GM19023 (cell line): ENCODE measurements around the gene ASXL2.
"Not testable (repeated sequence)": the region's sequence is repeated elsewhere in the genome, so short reads cannot be mapped to it uniquely, and the experiment has no call there.

ENCODE experiments used
- ATAC-seq: cut with Tn5 transposase; IDR thresholded peaks from one replicate; pipeline ENCODE4 v1.9.1; 2021; ENCODE audit warnings: mild to moderate bottlenecking, moderate library complexity; ENCODE audit not compliant: unreplicated experiment

The ASXL2 gene

DNA sequence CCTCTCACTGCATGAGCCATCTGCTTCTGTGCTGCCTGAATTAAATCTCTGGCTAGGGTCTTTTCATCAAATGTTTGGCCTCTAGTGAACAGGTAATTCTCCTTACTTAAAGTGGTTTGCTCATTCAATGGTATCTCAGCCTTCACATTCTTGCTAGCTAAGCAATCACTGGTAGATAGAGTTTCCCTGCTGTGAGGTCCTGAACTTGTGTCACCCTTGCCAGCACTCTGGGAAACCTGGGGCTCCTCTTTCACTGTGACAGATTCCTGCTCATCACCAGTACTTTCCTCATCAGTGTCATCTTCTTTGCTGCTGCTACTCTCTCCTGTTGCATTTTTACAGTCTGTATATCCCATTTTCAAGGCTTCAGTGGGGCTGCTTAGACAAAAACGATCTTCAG is 135.8 kb downstream of the ASXL2 start:
- ATAC-seq = no peak

DNA sequence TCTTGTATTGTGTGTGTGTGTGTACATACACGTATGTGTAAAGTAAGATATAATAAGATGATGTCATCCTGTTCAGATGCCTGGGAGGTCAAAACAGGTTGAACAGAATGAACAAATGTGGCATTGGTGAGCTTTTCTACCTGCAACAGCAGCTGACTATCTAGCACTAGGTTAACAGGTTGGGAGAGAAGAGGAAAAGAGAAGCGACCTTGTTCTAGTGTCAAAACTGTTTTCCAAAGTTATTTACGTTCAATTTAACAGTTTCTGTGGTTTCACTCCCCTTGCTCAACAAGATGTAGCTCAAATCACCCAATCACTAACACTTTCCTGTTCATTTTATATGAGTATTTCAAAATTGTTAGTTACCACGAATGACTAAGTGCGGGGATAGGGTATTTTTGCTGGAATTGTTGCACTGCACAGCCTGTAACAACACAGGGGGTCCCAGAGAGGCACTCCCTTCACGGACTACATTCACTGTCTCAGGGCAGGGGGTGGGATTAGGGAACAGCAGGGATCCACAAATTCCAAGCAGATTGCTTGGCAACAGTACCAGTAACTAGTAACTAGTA is 137.4 kb downstream of the ASXL2 start:
- ATAC-seq = no peak

DNA sequence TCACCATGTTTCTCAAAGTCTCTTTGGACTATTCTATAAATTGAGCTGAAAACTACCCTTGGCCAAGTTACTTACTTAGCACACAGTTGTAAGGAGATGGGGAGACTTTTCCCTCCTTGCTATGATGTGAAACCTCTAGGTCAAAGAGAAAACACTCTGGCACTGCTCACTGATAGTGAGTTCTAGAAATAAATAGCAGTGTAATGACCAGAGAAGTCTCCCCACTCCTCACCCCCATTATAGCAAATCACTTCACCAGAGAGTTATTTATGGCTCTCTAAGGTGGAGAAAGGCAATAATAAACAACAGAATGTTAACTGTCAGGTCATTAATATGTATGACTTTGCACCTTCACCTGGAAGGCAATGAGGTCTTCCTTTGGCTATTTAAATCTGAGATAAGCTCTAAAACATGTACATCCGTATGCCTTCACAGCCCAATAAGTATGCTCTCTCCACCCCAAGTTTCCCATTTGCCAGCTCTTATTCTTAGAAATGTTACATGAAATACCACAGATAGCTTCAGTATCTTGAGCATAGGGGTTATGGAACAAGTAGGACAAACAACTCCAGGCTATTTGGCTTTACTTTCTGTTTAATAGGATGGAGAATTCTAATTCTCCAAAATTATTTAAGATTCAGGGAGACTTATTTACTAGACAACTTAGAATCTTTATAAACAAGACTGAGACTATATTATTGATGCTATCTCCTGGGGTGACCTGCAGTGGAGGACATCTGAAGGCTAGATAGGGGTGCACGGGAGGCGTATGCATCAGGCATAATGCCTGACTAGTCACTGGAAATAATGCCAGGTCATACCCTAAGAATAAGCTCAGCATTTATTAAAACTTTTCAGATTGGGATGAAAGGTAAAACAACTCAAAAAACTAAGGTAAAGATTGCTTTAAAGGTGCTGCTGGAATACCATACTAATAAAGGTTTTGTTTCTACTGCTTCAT is 139.6 kb downstream of the ASXL2 start:
- no peak for ATAC-seq

DNA sequence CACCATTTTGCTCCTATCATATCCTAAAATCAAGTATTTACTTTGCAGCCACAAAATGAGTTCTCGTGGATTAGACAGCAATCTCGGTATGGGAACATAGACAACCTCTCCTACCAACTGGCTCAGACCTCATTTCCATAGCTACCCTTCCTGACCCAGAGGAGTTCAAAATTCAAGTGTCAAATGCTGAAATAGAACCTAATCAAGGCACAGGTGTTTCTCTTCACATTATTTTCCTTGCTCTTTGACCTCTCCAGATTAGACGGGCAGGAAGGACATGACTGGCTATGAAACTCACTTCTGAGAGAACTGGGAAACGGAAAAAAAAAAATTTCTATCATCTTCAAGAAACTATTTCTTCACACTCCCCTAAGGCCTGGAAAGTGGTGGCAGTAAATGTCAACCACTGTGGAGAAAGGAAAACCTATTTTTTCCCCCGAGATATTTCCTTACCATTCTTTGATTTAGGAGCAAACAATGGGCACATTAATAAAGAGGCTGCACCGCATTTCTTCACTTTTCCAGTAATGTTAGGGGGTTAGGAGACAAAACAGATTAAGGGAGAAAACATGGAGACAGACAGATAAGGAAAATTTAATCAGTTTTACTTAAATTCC is 141.3 kb downstream of the ASXL2 start:
- ATAC-seq = no peak

DNA sequence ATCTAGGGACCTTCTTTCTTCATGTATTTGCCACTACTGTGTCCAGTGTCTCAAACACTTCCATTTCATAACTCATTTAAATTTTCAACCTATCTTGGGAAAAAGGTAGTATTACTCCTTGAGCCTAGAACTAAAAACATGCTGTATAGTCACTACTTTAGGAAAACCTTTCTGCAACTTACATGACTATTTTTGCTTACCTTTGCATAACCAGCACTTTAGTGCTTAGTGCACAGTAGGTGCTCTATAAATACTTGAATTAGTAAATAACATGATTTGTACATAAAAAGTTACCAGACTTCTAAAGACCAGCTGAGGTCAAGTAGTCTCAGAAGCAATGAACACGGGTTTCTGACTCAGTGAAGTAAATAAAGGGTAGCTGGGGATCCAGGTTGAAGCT is 142.5 kb downstream of the ASXL2 start:
- ATAC-seq = no peak

DNA sequence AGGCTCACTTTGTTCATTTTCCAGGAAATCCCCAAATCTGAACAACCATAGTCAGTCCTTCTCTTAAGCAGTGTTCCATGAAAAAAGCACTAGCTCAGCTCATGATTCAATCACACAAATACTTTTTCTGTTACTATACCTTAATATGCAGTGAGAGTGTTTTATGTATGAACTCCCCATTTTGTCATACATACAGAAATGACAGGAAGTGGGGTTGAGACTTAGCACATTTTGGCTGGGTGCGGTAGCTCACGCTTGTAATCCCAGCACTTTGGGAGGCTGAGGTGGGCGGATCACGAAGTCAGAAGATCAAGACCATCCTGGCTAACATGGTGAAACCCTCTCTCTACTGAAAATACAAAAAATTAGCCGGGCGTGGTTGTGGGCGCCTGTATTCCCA is 149.7 kb downstream of the ASXL2 start:
- no peak for ATAC-seq

DNA sequence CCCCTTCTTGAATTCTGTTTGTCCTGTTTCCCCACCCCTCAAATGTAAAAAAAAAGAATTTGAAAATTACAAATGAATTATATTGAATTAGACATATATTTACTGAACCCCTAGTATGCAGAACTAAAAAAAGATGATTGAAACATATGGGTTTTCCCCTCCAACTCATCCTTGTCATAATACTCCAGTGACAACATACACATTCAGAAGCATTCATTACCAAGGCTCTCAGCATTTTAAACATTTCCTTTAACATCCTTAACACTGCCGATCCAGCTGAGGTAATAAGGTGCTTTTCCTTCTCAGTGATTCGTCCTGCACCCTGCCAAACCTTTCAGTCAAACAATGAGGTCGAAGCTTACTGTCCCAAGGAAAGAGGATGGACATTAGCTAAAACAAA is 151.8 kb downstream of the ASXL2 start:
- ATAC-seq = no peak

DNA sequence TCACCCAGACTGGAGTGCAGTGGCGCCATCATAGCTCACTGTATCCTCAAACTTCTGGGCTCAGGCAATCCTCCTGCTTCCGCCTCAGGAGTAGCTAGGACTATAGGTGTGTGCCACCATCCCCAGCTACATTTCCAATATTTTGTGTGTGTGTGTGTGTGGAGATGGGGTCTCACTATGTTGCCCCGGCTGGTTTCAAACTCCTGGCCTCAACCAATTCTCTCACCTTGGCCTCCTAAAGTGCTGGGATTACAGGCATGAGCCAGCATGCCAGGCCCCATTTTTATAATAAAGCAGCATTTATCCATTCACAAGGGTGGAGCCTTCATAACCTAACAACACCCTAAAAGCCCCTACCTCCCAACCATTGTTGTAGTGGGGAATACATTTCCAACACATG is 152.4 kb downstream of the ASXL2 start:
- ATAC-seq = no peak

DNA sequence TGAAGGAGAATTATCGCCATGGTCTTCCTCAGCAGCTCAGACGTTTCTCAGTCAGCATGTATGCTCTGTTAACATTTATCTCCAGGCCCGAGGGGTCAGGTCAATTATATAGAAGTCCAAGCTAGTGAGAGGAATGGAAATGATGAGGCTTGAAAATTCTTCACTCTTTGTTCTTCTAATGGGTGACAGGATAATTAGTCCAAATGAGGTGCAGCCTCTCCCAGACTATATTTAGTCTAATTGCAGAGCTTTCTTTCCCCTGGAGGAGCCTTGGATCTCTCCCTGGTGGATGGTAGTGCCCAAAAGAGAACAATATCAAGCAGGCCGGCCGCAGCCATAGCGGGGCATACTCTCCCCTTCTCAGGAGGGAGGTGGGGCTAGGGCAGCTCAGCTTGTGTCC is 153.5 kb downstream of the ASXL2 start:
- no peak for ATAC-seq

DNA sequence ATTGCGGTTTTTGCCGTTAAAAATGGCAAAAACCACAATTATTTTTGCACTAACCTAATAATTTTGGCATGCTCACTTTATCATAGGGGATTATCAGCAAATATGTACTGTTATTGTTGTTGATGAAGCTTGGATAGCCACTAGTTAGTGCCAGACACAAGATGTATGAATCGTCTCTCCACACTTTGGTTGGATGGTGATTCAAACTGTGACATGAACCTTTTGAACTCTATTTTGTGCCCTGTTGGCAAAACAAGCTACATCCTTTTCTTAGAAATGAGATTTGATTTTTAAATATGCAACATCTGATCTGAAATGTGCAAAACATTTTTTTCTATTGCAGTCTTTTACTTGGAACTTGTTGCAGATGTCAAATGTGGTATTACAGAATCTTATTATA is 156.1 kb downstream of the ASXL2 start:
- no peak for ATAC-seq

DNA sequence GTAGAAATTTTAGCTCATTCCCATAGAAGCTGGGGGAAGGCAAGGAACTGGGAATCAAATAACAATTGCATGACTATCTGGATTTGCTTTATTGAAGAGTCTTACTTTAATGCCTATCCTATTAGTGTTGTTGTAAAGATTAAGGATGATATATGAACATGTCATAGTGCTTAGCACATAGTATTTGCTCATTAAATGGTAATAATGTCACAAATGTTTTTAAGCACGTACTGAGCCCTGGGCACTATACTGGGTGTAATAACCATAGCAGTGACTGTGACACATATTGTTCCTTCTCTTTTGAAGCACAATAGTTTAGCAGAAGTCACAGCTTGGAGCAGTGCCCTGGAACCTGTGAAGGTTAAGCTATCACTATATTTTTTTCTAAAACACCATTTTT is 157.7 kb downstream of the ASXL2 start:
- ATAC-seq = no peak

DNA sequence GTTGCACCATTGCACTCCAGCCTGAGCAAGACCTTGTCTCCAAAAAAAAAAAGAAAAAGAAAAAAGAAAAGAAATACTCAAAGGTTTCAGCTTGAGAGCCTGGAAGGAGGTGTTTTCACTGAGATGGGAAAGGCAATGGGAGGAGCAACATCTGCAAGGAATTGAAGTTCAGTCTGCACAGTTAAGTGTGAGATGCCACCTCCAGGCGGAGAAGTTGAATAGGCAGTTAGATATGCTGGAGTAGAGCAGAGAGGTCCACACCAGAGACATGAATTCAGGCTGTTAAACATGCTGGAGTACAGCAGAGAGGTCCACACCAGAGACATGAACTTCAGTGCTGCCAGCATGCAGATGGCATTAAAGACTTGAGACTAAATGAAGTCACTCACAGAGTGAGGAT is 163.5 kb downstream of the ASXL2 start:
- ATAC-seq = no peak

DNA sequence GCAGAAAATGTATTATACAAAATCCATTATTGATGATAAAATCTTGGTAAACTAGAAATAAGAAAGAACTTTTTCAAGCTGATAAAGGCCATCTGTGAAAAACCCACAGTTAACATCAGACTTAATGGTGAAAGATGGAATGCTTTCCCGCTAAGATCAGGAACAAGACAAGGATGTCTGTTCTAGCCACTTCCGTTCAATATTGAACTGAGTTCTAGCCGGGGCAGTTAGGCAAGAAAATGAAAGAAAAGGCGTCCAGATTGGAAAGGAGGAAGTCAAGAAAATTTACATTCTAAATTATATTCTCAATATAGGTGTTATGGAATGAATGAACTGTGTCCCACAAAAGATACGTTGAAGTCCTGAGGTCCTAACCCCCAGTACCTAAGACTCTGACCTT is 165.8 kb downstream of the ASXL2 start:
- no peak for ATAC-seq

DNA sequence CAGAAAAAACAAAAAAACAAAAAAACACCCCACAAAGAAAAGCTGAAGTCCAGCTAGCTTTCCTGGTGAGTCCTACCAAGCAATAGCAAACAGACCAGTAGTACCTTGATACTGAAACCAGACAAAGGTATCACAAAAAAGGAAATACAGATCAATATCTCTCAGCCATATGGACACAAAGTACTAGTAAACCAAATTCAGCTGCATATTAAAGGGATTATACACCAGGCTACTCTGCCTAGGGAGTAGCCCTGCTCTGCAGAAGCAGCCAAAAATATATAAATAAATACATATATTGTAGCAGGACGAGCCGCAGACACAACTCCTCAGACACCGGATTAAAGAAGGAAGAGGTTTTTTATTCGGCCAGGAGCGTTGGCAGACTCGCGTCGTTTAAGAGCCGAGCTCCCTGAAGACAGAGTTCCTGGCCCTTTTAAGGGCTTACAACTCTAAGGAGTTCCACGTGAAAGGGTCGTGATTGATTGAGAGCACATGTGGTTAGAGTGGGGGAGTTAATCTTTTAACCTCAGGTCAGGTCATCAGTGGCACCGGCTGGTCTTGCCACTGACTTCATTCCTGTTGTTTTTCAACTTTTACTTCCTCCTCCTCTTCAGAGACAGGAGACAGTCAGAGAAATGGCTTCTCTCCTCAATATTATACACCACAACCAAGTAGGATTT is 166.5 kb downstream of the ASXL2 start:
- no peak for ATAC-seq

DNA sequence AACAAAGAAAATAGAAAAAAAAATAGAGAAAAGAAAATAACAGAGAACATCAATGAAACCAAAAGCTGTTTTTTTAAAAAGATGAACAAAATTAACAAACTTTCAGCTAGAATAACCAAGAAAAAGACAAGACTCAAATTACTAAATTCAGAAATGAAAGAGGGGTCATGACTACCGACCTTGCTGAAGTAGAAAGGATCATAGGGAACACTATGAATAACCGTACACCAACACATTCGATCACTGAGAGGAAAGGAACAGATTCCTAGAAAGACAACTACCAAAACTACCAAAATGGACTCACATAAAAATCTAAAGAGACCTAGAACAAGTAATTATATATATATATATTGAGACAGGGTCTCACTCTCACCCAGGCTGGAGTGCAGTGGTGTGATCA is 167.5 kb downstream of the ASXL2 start:
- ATAC-seq = no peak

DNA sequence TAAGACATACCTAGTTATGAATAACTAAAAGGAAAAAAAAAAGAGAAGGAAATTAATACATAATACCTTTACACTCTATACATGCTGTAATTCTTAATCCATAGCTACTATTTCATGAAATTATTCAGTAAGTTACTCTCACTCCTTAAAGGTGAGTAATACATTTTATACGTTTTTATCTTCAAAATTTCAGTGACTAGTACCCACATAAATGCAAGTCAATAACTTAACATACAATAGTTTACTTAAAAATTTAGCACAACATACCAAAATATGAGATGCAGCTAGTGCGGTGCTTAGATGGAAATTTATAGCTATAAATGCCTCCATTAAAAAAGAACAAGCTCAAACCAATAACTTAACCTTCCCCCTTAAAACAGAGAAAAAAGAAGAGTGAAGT is 168.9 kb downstream of the ASXL2 start:
- no peak for ATAC-seq

DNA sequence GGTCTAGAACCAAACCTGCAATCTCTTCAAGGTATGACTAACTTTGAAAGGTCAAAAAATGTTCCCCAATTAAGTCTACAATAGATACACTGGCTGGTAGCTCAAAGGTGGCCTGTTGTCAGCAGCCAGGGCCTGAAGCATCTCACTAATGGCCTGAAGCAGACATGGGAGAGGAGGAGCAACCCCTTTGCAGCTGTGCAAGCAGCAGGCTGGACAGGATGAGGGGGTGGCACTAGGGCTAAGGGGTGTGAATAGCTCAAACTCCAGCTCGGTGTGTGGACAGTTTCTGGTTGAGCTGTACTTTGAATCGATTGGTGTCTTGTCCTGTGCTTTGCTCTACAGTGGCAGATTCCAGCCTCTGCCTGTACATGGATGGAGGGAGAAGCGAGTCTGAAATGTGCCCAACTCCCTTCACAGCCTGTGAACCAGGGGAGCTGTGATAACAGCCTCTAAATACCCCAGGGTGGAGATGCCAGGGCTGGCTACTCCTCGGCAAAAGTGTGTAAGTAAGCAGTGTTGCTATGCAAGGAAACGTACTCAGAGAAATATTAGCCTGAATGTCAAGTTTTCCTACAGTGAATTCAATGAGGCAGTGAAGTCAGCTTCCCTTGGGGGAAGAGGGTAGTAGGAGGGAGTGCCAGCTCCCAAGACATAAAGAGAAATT is 170.2 kb downstream of the ASXL2 start:
- no peak for ATAC-seq

DNA sequence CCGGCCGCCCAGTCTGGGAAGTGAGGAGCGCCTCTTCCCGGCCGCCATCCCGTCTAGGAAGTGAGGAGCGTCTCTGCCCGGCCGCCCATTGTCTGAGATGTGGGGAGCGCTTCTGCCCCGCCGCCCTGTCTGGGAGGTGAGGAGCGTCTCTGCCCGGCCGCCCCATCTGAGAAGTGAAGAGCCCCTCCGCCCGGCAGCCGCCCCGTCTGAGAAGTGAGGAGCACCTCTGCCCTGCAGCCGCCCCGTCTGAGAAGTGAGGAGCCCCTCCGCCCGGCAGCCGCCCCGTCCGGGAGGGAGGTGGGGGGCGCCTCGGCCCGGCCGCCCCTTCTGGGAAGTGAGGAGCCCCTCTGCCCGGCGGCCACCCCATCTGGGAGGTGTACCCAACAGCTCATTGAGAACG is 172.7 kb downstream of the ASXL2 start:
- ATAC-seq = not testable (repeated sequence)

DNA sequence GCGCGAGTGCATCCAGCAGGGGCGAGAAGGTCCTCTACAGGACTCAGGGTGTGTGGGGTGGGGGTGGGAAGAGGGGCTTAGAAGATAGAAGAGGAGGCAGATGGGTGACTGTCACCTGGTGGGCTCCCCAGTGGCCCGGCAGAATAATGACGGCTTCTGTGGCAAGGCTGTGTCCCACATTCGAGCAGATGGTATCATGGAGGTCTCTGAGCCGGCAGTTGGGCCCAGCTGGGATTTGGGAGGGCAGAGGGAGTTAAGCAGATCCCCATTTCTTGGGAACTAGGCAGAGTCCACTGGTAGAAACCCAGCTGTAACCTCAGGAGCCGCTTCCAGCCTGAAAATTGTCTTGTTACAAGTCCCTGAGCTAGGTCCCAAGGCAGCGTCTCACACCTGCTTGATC is 176.5 kb downstream of the ASXL2 start:
- no peak for ATAC-seq

DNA sequence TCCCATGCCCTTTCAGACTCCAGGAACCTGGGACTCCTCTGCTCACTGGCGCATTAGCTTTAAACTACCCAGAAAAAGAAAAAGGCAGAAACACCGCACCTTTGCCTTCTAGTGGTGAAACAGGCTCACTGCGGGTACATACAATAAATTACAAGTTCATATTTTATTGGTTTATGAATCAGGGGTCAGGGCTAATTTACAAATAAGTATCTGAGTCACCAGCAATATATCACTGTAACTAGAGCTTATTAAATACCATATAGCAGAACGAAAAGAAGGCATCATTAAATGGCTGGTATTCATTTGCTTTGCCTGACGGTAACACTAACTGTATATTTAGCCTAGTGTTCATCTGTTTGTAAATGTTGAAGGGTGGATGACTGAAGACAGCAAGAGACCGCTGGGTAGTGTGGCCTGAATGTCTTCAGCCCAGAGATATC is 178.0 kb downstream of the ASXL2 start:
- ATAC-seq = no peak

DNA sequence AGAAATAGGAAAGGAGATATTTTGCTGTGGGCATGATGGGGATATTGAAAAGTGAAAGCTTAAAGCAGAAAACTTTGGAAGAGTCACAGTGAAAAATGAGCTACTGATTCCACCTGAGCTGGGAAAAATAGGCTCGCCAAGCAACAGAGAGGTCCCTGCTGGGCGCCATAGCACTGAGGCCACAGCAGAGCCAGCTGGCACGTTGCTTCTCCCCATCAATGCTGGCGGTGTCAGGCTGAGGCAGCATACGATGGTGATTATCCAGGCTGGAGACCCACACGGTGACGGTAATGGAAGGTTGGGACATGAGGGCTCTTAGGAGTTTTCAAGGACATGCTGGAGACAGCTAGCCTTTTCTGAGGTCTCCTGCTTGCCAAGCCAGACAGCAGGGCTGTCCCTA is 179.1 kb downstream of the ASXL2 start:
- no peak for ATAC-seq
